ENCODE measurements around the gene DSPP.

DSPP gene

GRCh38 chr4:87622303-87622702 lies 14.0 kb downstream of the DSPP start:
- TF ChIP-seq BACH2 (CRISPR knock-in tag; IDR thresholded peaks at IDR 0.05; ENCODE audit: borderline replicate concordance) (no peak), ZFP3 (CRISPR knock-in tag; IDR thresholded peaks at IDR 0.05) (no peak)
- no peak for ATAC-seq

- no peak for TF ChIP-seq RARB (CRISPR knock-in tag; IDR thresholded peaks at IDR 0.05)
- no peak for TF ChIP-seq POU6F1 (CRISPR knock-in tag; IDR thresholded peaks at IDR 0.05; ENCODE audit: borderline replicate concordance, low read depth)
- TF ChIP-seq OSR1 (CRISPR knock-in tag; IDR thresholded peaks at IDR 0.05), result no peak
- TF ChIP-seq CSDC2 (CRISPR knock-in tag; IDR thresholded peaks at IDR 0.05), result no peak
- no peak for TF ChIP-seq TOX (CRISPR knock-in tag; IDR thresholded peaks at IDR 0.05; ENCODE audit: borderline replicate concordance)
- no peak for ATAC-seq
Measured at GRCh38 chr4:87624698-87625097, 16.4 kb downstream of the DSPP start.

GRCh38 chr4:87631668-87632067 lies 23.3 kb downstream of the DSPP start:
- no peak for TF ChIP-seq ZNF565 (CRISPR knock-in tag; conservative IDR thresholded peaks at IDR 0.05; ENCODE audit: low read depth)
- TF ChIP-seq RARB (CRISPR knock-in tag; IDR thresholded peaks at IDR 0.05), result no peak
- TF ChIP-seq BACH2 (CRISPR knock-in tag; IDR thresholded peaks at IDR 0.05; ENCODE audit: borderline replicate concordance), result no peak
- no peak for TF ChIP-seq POU6F1 (CRISPR knock-in tag; IDR thresholded peaks at IDR 0.05; ENCODE audit: borderline replicate concordance, low read depth)
- no peak for TF ChIP-seq GLIS3 (CRISPR knock-in tag; IDR thresholded peaks at IDR 0.05)
- TF ChIP-seq CSDC2 (CRISPR knock-in tag; IDR thresholded peaks at IDR 0.05), result no peak
- no peak for TF ChIP-seq PPARA (CRISPR knock-in tag; IDR thresholded peaks at IDR 0.05; ENCODE audit: borderline replicate concordance)
- TF ChIP-seq CREB5 (CRISPR knock-in tag; IDR thresholded peaks at IDR 0.05; ENCODE audit: low read depth), result no peak
- TF ChIP-seq ZC3H10 (CRISPR knock-in tag; IDR thresholded peaks at IDR 0.05), result no peak
- no peak for TF ChIP-seq PATZ1 (CRISPR knock-in tag; IDR thresholded peaks at IDR 0.05; ENCODE audit: borderline replicate concordance)
- no peak for TF ChIP-seq ZNF70 (CRISPR knock-in tag; IDR thresholded peaks at IDR 0.05)
- no peak for TF ChIP-seq ESRRG (CRISPR knock-in tag; IDR thresholded peaks at IDR 0.05)
- no peak for TF ChIP-seq OSR1 (CRISPR knock-in tag; IDR thresholded peaks at IDR 0.05)
- no peak for TF ChIP-seq TSHZ2 (CRISPR knock-in tag; IDR thresholded peaks at IDR 0.05)
- TF ChIP-seq TCF4 (CRISPR knock-in tag; IDR thresholded peaks at IDR 0.05; ENCODE audit: borderline replicate concordance), result no peak
- TF ChIP-seq TOX (CRISPR knock-in tag; IDR thresholded peaks at IDR 0.05; ENCODE audit: borderline replicate concordance), result no peak
- no peak for TF ChIP-seq ZNF8 (CRISPR knock-in tag; IDR thresholded peaks at IDR 0.05)
- TF ChIP-seq ZFP30 (CRISPR knock-in tag; IDR thresholded peaks at IDR 0.05), result no peak
- TF ChIP-seq ARNTL (CRISPR knock-in tag; IDR thresholded peaks at IDR 0.05; ENCODE audit: borderline replicate concordance, low read depth), result no peak
- no peak for TF ChIP-seq SNAI2 (CRISPR knock-in tag; IDR thresholded peaks at IDR 0.05)
- ATAC-seq, result no peak

All from SK-N-SH treated with all-trans-retinoic acid at 6 μM for 48 hours (cell line).